Endothelial cell of umbilical vein (primary cell): ENCODE measurements around the gene SPATS2L. TPM values are rescaled to one million over a fixed set of nuclear protein-coding genes. Genes with fewer than 3 reads are reported as not detected.

Experiments
- BruUV-seq: library from RNA; stranded (reverse); fragments of 400-500 nt; replicated peaks from 2 replicates; lab custom pipeline; 2021; lab: Mats Ljungman, UMichigan
- CTCF ChIA-PET: fragments of 300-600, 350-600 bp; sonication (Branson Sonifier 250); formaldehyde crosslinking; loops from one replicate; lab custom pipeline; 2021; ENCODE audit warnings: antibody characterized with exemption, inconsistent platforms; lab: Charles Lee
- POLR2A ChIA-PET: fragments of 300-600, 350-600 bp; sonication (Branson Sonifier 250); formaldehyde crosslinking; loops from one replicate; lab custom pipeline; 2021; ENCODE audit warnings: antibody characterized with exemption, inconsistent platforms; lab: Charles Lee
- DNase-seq: peaks from one replicate; pipeline ENCODE4 v3.0.0-alpha.2; 2011; ENCODE audit warnings: low read depth, low spot score
- FAIRE-seq: peaks from 2 replicates; lab custom pipeline; 2011; peaks lifted over from hg19 to GRCh38; lab: Jason Lieb, UNC
- H2AFZ ChIP-seq: 2 replicates; pipeline ENCODE4 v1.6.0; 2012; ENCODE audit warnings: low read depth, low read length, control low read depth, inconsistent platforms
- H3K27ac ChIP-seq: 2 replicates; pipeline ENCODE4 v1.5.1; 2011; ENCODE audit warnings: low read depth, mild to moderate bottlenecking, control low read depth, low read length, moderate library complexity; ENCODE audit not compliant: insufficient read depth
- H3K27me3 ChIP-seq, 2 experiments: 2 replicates each; pipeline versions ENCODE4 v1.6.0 to v1.6.1; 2011; ENCODE audit warnings: low read length in 2 of 2, mixed read lengths in 1 of 2; ENCODE audit not compliant: control insufficient read depth in 2 of 2, insufficient read depth in 2 of 2
- H3K36me3 ChIP-seq, 2 experiments: 2 replicates in 1 of 2; 3 replicates in 1 of 2; pipeline ENCODE4 v1.5.1; 2011; ENCODE audit warnings: low read length in 2 of 2, mild to moderate bottlenecking in 1 of 2, moderate library complexity in 1 of 2; ENCODE audit not compliant: control insufficient read depth in 2 of 2, insufficient read depth in 2 of 2; ENCODE audit errors: extremely low read depth in 1 of 2
- H3K4me1 ChIP-seq: 3 replicates; pipeline ENCODE4 v1.5.1; 2011; ENCODE audit warnings: mild to moderate bottlenecking, low read length; ENCODE audit not compliant: control insufficient read depth, insufficient read depth; ENCODE audit errors: extremely low read depth
- H3K4me2 ChIP-seq: 2 replicates; pipeline ENCODE4 v1.6.1; 2011; ENCODE audit warnings: low read length, control low read depth, mixed read lengths; ENCODE audit not compliant: insufficient read depth
- H3K4me3 ChIP-seq, 3 experiments: fragments of 200-600 bp in 1 of 3; sonication (generic), shearing (Covaris generic) in 1 of 3; replicated peaks in 1 of 3; 2 replicates each; pipeline ENCODE4 v1.5.1; 2011 to 2016; ENCODE audit warnings: control low read depth in 3 of 3, low read length in 3 of 3, mild to moderate bottlenecking in 2 of 3, inconsistent platforms in 1 of 3, low read depth in 1 of 3, moderate library complexity in 1 of 3; ENCODE audit not compliant: insufficient read depth in 1 of 3
- H3K79me2 ChIP-seq: 2 replicates; pipeline ENCODE4 v1.6.0; 2012; ENCODE audit warnings: low read length, inconsistent platforms; ENCODE audit not compliant: control insufficient read depth, insufficient read depth
- H3K9ac ChIP-seq: replicated peaks from 2 replicates; pipeline ENCODE3; 2011; ENCODE audit warnings: low read length, control low read depth; ENCODE audit not compliant: insufficient read depth; ENCODE audit errors: extremely low read depth
- H3K9me1 ChIP-seq: replicated peaks from 3 replicates; pipeline ENCODE4 v1.6.0; 2011; ENCODE audit warnings: mild to moderate bottlenecking, low read length; ENCODE audit not compliant: control insufficient read depth, insufficient read depth; ENCODE audit errors: extremely low read depth
- H3K9me3 ChIP-seq: replicated peaks from 2 replicates; pipeline ENCODE4 v1.5.1; 2012; ENCODE audit warnings: low read length, inconsistent platforms; ENCODE audit not compliant: control insufficient read depth, insufficient read depth
- H4K20me1 ChIP-seq: replicated peaks from 2 replicates; pipeline ENCODE3; 2011; ENCODE audit warnings: mild to moderate bottlenecking, low read length; ENCODE audit not compliant: control insufficient read depth, insufficient read depth; ENCODE audit errors: extremely low read depth
- EZH2 ChIP-seq: IDR thresholded peaks from 2 replicates; pipeline ENCODE4 v1.6.1; 2012; ENCODE audit warnings: borderline replicate concordance, low read depth, mild to moderate bottlenecking, moderate library complexity, low read length, inconsistent platforms; ENCODE audit not compliant: severe bottlenecking
- FOS ChIP-seq: IDR thresholded peaks from 2 replicates; pipeline ENCODE4 v1.6.1; 2011; ENCODE audit warnings: mild to moderate bottlenecking, low read length, moderate library complexity, borderline replicate concordance; ENCODE audit not compliant: insufficient read depth
- GATA2 ChIP-seq: IDR thresholded peaks from 2 replicates; pipeline ENCODE4 v1.7.0; 2011; ENCODE audit warnings: low read depth, mild to moderate bottlenecking, moderate library complexity, mixed read lengths, low read length; ENCODE audit not compliant: insufficient read length, insufficient read depth
- JUN ChIP-seq: IDR thresholded peaks from 2 replicates; pipeline ENCODE4 v1.6.1; 2011; ENCODE audit warnings: borderline replicate concordance, low read depth; ENCODE audit not compliant: insufficient read length, insufficient read depth
- MYC ChIP-seq: IDR thresholded peaks from one replicate; pipeline ENCODE4 v1.6.1; 2011; ENCODE audit warnings: mild to moderate bottlenecking, low read depth, low read length
- POLR2A ChIP-seq: IDR thresholded peaks from 2 replicates; pipeline ENCODE4 v1.6.1; 2012; ENCODE audit warnings: low read depth, mild to moderate bottlenecking, control low read depth, low read length
- POLR2AphosphoS5 ChIP-seq: IDR thresholded peaks from 2 replicates; pipeline ENCODE4 v1.6.1; 2012; ENCODE audit warnings: low read depth, mild to moderate bottlenecking, control low read depth, low read length, moderate library complexity; ENCODE audit not compliant: insufficient read depth
- dilution Hi-C: fragments of 300-500 bp; cut with MboI; formaldehyde crosslinking; loops from one replicate; pipeline ENCODE4 v1.15.0; 2019; ENCODE audit warnings: low sequenced_read_pairs; ENCODE audit not compliant: extremely low pct_ligation_motif_present
- intact Hi-C: fragments of 100-400 bp; cut with micrococcal nuclease; formaldehyde crosslinking; loops from one replicate; pipeline ENCODE4 v1.10.0; 2022
- polyA plus RNA-seq, 4 experiments: library from polyadenylated mRNA; depleted of rRNA in 3 of 4; stranded (reverse) in 3 of 4; unstranded in 1 of 4; fragments of >200 nt; gene quantifications; 2 replicates each; pipeline versions ENCODE4 v1.2.1 to v1.2.3, GENCODE V29; 2011 to 2012; ENCODE audit warnings: missing spikeins in 1 of 4
- total RNA-seq: library from RNA; stranded (reverse); gene quantifications from 2 replicates; pipeline ENCODE4 v1.2.3, GENCODE V29; 2021
- TF ChIP-seq, protein P1 (sequence below): IDR thresholded peaks from 2 replicates; pipeline ENCODE4 v1.6.1; 2011; ENCODE audit not compliant: insufficient read depth, insufficient read length
- TF ChIP-seq, protein P2 (sequence below), 2 donors: IDR thresholded peaks; 1 replicate in 1 of 2; 2 replicates in 1 of 2; pipeline ENCODE4 v1.5.1; 2011; ENCODE audit warnings: low read length in 2 of 2, mild to moderate bottlenecking in 2 of 2, moderate library complexity in 2 of 2, control low read depth in 1 of 2, inconsistent platforms in 1 of 2, low read depth in 1 of 2; ENCODE audit not compliant: insufficient read depth in 1 of 2; ENCODE audit errors: extremely low read depth in 1 of 2

The SPATS2L gene
- total and polyA plus RNA-seq, 2 donors (not counting 3 experiments of a cell fraction or from before 2014, with no cell fraction given): 29.1 to 72.9 TPM

DNA sequence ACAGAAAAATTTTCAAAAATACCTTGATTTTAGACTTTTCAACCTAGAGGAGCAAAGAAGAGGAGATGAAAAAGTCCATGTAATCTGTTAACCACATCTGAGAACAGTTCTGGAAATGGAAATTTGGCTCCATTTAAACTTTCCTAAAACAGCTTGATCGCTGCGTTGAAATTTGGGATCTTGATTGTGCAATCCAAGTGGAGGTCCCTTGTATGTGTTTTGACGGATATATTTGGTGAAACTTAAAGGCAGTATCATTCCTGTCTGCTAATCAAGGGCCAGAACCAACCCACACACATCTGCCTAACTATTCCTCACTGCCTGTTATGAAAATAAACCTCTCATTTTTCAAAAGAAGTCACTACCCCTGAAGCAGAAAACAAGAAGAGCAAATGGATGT is 46.6 kb downstream of the SPATS2L start:
- ChIA-PET CTCF (interaction anchor here (0.8 to 0.9 kb wide), 3 partner anchors 9 to 128 kb away, joined by 3 read pairs; no protein-coding TSS in a partner anchor), POLR2A (no interaction called here)
- H3K4me1 ChIP-seq: no peaks in the 10 kb centered on the region

More for the DNA sequence above, 46.6 kb downstream of the SPATS2L start:
- no TSS peak for BruUV-seq
- Histone ChIP-seq H2AFZ (no peak overlapping the region), H3K9ac (no peak overlapping the region), H3K9me3 (no peaks in the 10 kb centered on the region), H3K9me1 (no peaks in the 10 kb centered on the region), H3K4me3 (no peak overlapping the region), H3K27ac (no peak overlapping the region), H3K27me3 (no peaks in the 10 kb centered on the region), H3K79me2 (peaks cover 7% of the 10 kb centered on the region), H3K4me2 (no peak overlapping the region), H3K36me3 (no peaks in the 10 kb centered on the region), H4K20me1 (no peaks in the 10 kb centered on the region)
- TF ChIP-seq, protein P1, sequence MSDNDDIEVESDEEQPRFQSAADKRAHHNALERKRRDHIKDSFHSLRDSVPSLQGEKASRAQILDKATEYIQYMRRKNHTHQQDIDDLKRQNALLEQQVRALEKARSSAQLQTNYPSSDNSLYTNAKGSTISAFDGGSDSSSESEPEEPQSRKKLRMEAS: no peak
- TF ChIP-seq POLR2AphosphoS5 (no peak), EZH2 (no peak), GATA2 (no peak), POLR2A (no peak), FOS (no peak), MYC (no peak), JUN (no peak)
- TF ChIP-seq, protein P2, sequence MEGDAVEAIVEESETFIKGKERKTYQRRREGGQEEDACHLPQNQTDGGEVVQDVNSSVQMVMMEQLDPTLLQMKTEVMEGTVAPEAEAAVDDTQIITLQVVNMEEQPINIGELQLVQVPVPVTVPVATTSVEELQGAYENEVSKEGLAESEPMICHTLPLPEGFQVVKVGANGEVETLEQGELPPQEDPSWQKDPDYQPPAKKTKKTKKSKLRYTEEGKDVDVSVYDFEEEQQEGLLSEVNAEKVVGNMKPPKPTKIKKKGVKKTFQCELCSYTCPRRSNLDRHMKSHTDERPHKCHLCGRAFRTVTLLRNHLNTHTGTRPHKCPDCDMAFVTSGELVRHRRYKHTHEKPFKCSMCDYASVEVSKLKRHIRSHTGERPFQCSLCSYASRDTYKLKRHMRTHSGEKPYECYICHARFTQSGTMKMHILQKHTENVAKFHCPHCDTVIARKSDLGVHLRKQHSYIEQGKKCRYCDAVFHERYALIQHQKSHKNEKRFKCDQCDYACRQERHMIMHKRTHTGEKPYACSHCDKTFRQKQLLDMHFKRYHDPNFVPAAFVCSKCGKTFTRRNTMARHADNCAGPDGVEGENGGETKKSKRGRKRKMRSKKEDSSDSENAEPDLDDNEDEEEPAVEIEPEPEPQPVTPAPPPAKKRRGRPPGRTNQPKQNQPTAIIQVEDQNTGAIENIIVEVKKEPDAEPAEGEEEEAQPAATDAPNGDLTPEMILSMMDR (IDR thresholded peaks at IDR 0.05; ENCODE audit: extremely low read depth in 1 of 2, insufficient read depth in 1 of 2, low read depth in 1 of 2, low read length in 2 of 2): no peak
- intact Hi-C loops (no loop called here), dilution Hi-C loops (no loop called here)
- DNase-seq (no peak), FAIRE-seq (no peak)
